ENCODE measurements around the gene SPRED2. TPM values are rescaled to one million over a fixed set of nuclear protein-coding genes. Genes with fewer than 3 reads are reported as not detected.

Gene SPRED2
- total and polyA plus RNA-seq, 4 donors: 10.6 to 38.7 (median 23.8) TPM

- Histone ChIP-seq H3K4me3 (ENCODE audit: low read depth, low read length) (no peak overlapping the region), H3K27me3 (ENCODE audit: control insufficient read depth, insufficient read depth, low read length) (no peaks in the 10 kb centered on the region), H3K27ac (ENCODE audit: low read depth, low read length) (no peak overlapping the region), H3K36me3 (ENCODE audit: control insufficient read depth, insufficient read depth, low read length) (no peaks in the 10 kb centered on the region), H3K4me1 (ENCODE audit: control insufficient read depth, insufficient read depth, low read length) (no peaks in the 10 kb centered on the region), H3K9me3 (ENCODE audit: control insufficient read depth, insufficient read depth, low read length) (no peaks in the 10 kb centered on the region)
- WGBS (ENCODE audit: insufficient coverage): no CpG with 5 or more reads among the region's 1 CpG
- DNase-seq (ENCODE audit: low read depth in 4 of 6, low spot score in 6 of 6): no peak
These were observed 18.4 kb upstream of the SPRED2 start for GRCh38 chr2:65450810-65451209.

DNA sequence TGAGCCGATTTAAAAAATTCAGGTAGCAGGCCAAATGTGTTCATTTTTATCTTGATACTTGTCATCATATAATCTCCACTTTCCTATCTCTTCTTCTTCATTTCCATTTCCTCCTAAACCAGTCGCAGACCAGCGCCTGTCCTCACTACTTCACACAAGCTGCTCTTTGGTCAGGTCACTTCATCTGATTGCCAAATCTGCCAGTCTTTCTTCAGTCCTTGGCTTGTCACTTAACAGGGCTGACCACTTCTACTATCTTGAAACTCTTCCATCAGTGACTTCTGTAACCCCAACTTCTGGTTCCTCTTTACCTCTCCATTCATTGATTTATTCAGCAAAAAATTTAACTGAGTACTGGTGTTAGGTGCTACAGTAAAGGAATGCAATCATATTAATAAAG is 18.0 kb upstream of the SPRED2 start:
- no peak for DNase-seq (ENCODE audit: low read depth in 4 of 6, low spot score in 6 of 6)
- Histone ChIP-seq H3K4me1 (ENCODE audit: control insufficient read depth, insufficient read depth, low read length) (no peaks in the 10 kb centered on the region), H3K36me3 (ENCODE audit: control insufficient read depth, insufficient read depth, low read length) (no peaks in the 10 kb centered on the region), H3K4me3 (ENCODE audit: low read depth, low read length) (no peak overlapping the region), H3K27ac (ENCODE audit: low read depth, low read length) (no peak overlapping the region), H3K27me3 (ENCODE audit: control insufficient read depth, insufficient read depth, low read length) (no peaks in the 10 kb centered on the region), H3K9me3 (ENCODE audit: control insufficient read depth, insufficient read depth, low read length) (no peaks in the 10 kb centered on the region)
- WGBS (ENCODE audit: insufficient coverage): 80% methylated on average over 2 of the region's 3 CpGs

- no peaks in the 10 kb centered on the region for H3K36me3 ChIP-seq (ENCODE audit: control insufficient read depth, insufficient read depth, low read length)
- WGBS (ENCODE audit: insufficient coverage): 0% methylated on average over 1 of the region's 5 CpGs
These were observed 11.2 kb upstream of the SPRED2 start for GRCh38 chr2:65443509-65444186.

GRCh38 chr2:65442420-65443020 is 10.1 kb upstream of the SPRED2 start:
- no peak for DNase-seq (ENCODE audit: low read depth in 4 of 6, low spot score in 6 of 6)
- peaks cover 5% of the 10 kb centered on the region for H3K4me1 ChIP-seq (ENCODE audit: control insufficient read depth, insufficient read depth, low read length)
- H3K4me3 ChIP-seq (ENCODE audit: low read depth, low read length): no peak overlapping the region
- WGBS (ENCODE audit: insufficient coverage): 100% methylated on average over 4 of the region's 5 CpGs
- H3K9me3 ChIP-seq (ENCODE audit: control insufficient read depth, insufficient read depth, low read length): no peaks in the 10 kb centered on the region
- no peaks in the 10 kb centered on the region for H3K36me3 ChIP-seq (ENCODE audit: control insufficient read depth, insufficient read depth, low read length)
- no peaks in the 10 kb centered on the region for H3K27me3 ChIP-seq (ENCODE audit: control insufficient read depth, insufficient read depth, low read length)
- no peak overlapping the region for H3K27ac ChIP-seq (ENCODE audit: low read depth, low read length)

More at GRCh38 chr2:65443509-65444186, 11.2 kb upstream of the SPRED2 start:
- Histone ChIP-seq H3K4me1 (ENCODE audit: control insufficient read depth, insufficient read depth, low read length) (no peaks in the 10 kb centered on the region), H3K27me3 (ENCODE audit: control insufficient read depth, insufficient read depth, low read length) (no peaks in the 10 kb centered on the region), H3K4me3 (ENCODE audit: low read depth, low read length) (no peak overlapping the region), H3K27ac (ENCODE audit: low read depth, low read length) (no peak overlapping the region), H3K9me3 (ENCODE audit: control insufficient read depth, insufficient read depth, low read length) (no peaks in the 10 kb centered on the region)
- DNase-seq (ENCODE audit: low read depth in 4 of 6, low spot score in 6 of 6): no peak

- no peaks in the 10 kb centered on the region for H3K36me3 ChIP-seq (ENCODE audit: control insufficient read depth, insufficient read depth, low read length)
- H3K27ac ChIP-seq (ENCODE audit: low read depth, low read length): no peak overlapping the region
- H3K9me3 ChIP-seq (ENCODE audit: control insufficient read depth, insufficient read depth, low read length): no peaks in the 10 kb centered on the region
- 86% methylated on average over 1 of the region's 2 CpGs for WGBS (ENCODE audit: insufficient coverage)
- H3K27me3 ChIP-seq (ENCODE audit: control insufficient read depth, insufficient read depth, low read length): no peaks in the 10 kb centered on the region
- no peak for DNase-seq (ENCODE audit: low read depth in 4 of 6, low spot score in 6 of 6)
- H3K4me3 ChIP-seq (ENCODE audit: low read depth, low read length): no peak overlapping the region
- H3K4me1 ChIP-seq (ENCODE audit: control insufficient read depth, insufficient read depth, low read length): peaks cover 24% of the 10 kb centered on the region
These were observed 5.9 kb upstream of the SPRED2 start for GRCh38 chr2:65438137-65438899.

GRCh38 chr2:65437392-65438135 is 5.2 kb upstream of the SPRED2 start:
- peak overlapping the region; percentile 97 for H3K27ac ChIP-seq (ENCODE audit: low read depth, low read length)
- H3K36me3 ChIP-seq (ENCODE audit: control insufficient read depth, insufficient read depth, low read length): no peaks in the 10 kb centered on the region
- 59% methylated on average over 8 of the region's 9 CpGs for WGBS (ENCODE audit: insufficient coverage)
- DNase-seq (ENCODE audit: low read depth in 4 of 6, low spot score in 6 of 6): no peak
- no peaks in the 10 kb centered on the region for H3K27me3 ChIP-seq (ENCODE audit: control insufficient read depth, insufficient read depth, low read length)
- H3K4me1 ChIP-seq (ENCODE audit: control insufficient read depth, insufficient read depth, low read length): peaks cover 29% of the 10 kb centered on the region
- H3K9me3 ChIP-seq (ENCODE audit: control insufficient read depth, insufficient read depth, low read length): no peaks in the 10 kb centered on the region
- peak overlapping the region; percentile 81 for H3K4me3 ChIP-seq (ENCODE audit: low read depth, low read length)

DNA sequence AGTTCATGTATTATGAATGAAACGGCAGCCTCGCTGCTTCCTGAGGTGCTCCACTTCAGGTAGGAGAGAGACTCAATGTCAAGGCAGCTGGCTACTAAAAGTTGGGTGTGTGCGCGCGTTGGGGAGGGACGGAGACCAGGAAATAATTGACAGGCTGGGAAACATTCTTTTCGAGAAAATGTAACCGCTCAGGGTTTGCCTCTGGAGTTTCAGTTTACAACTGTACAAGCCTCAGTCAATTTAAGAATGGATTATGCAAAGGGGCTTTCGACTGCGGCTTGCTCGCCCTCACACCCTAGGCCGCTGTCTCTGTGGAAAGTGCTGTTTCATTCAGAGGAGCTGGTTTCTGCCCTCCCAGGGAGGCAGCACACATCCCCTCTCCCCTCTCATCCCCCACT is 4.4 kb upstream of the SPRED2 start:
- Histone ChIP-seq H3K36me3 (ENCODE audit: control insufficient read depth, insufficient read depth, low read length) (no peaks in the 10 kb centered on the region), H3K9me3 (ENCODE audit: control insufficient read depth, insufficient read depth, low read length) (no peaks in the 10 kb centered on the region), H3K4me3 (ENCODE audit: low read depth, low read length) (peak overlapping the region; percentile 81), H3K27ac (ENCODE audit: low read depth, low read length) (peak overlapping the region; percentile 97), H3K27me3 (ENCODE audit: control insufficient read depth, insufficient read depth, low read length) (no peaks in the 10 kb centered on the region), H3K4me1 (ENCODE audit: control insufficient read depth, insufficient read depth, low read length) (peaks cover 29% of the 10 kb centered on the region)
- DNase-seq (ENCODE audit: low read depth in 4 of 6, low spot score in 6 of 6): peak in 2 of 6 donors; percentile 19 to 58
- WGBS (ENCODE audit: insufficient coverage): 0% methylated on average over 8 of the region's 12 CpGs

DNA sequence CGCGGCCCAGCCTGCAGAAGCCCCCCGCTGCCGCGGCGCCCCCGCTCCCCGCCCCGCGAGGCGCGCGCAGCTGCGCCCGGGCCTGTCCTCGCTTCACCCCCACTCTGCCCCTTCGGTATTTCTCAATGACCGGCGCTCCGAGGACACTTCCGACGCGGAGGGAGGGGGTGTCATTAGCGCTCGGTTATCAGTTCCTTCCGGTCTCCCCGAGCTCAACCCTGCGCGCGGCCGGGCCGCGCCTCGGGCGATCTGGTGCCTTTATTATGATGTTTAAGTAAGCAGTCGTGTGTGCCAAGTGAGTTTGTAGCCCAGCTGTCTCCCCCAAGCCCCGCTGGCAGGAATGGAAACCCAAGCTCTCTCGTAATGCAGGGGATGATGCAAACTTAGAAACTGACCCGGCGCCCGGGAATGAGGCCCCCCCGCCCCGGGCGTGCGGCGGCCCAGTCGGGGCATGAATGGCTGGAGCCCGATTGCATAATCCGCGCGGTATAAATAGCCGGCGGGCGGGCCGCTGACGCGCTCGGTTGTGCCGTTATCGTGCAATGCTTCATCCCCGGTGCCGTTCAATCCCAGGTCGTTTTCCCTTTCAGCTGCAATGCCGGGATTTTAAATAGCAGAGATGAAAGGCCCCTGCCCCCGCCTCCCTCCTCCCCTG is 3.9 kb upstream of the SPRED2 start:
- Histone ChIP-seq H3K9me3 (ENCODE audit: control insufficient read depth, insufficient read depth, low read length) (no peaks in the 10 kb centered on the region), H3K27me3 (ENCODE audit: control insufficient read depth, insufficient read depth, low read length) (no peaks in the 10 kb centered on the region), H3K27ac (ENCODE audit: low read depth, low read length) (peak overlapping the region; percentile 97), H3K36me3 (ENCODE audit: control insufficient read depth, insufficient read depth, low read length) (no peaks in the 10 kb centered on the region), H3K4me1 (ENCODE audit: control insufficient read depth, insufficient read depth, low read length) (peaks cover 29% of the 10 kb centered on the region), H3K4me3 (ENCODE audit: low read depth, low read length) (peak overlapping the region; percentile 81)
- peak; percentile 40 to 90 (median 72) for DNase-seq (ENCODE audit: low read depth in 4 of 6, low spot score in 6 of 6)
- 0% methylated on average over 57 of the region's 65 CpGs for WGBS (ENCODE audit: insufficient coverage)

GRCh38 chr2:65435625-65436168 is 3.3 kb upstream of the SPRED2 start:
- Histone ChIP-seq H3K4me3 (ENCODE audit: low read depth, low read length) (peak overlapping the region; percentile 81), H3K27ac (ENCODE audit: low read depth, low read length) (peak overlapping the region; percentile 97), H3K9me3 (ENCODE audit: control insufficient read depth, insufficient read depth, low read length) (no peaks in the 10 kb centered on the region), H3K27me3 (ENCODE audit: control insufficient read depth, insufficient read depth, low read length) (no peaks in the 10 kb centered on the region), H3K4me1 (ENCODE audit: control insufficient read depth, insufficient read depth, low read length) (peaks cover 29% of the 10 kb centered on the region), H3K36me3 (ENCODE audit: control insufficient read depth, insufficient read depth, low read length) (no peaks in the 10 kb centered on the region)
- DNase-seq (ENCODE audit: low read depth in 4 of 6, low spot score in 6 of 6): peak; percentile 76 to 96 (median 84)
- 0% methylated on average over 33 of the region's 42 CpGs for WGBS (ENCODE audit: insufficient coverage)
